HepG2 (cell line): ENCODE measurements around the gene EPB41L2. TPM values are rescaled to one million over a fixed set of nuclear protein-coding genes. Genes with fewer than 3 reads are reported as not detected.

Source experiments
- ATF7-NPFF ChIP-seq: sonication (generic); formaldehyde crosslinking; IDR thresholded peaks from 2 replicates; pipeline ENCODE4 v1.8.1; 2023; ENCODE audit warnings: mild to moderate bottlenecking, low read depth, missing genetic modification reagents, moderate library complexity
- ELF3 ChIP-seq: IDR thresholded peaks from 2 replicates; pipeline ENCODE4 v1.6.1; 2016; ENCODE audit warnings: missing genetic modification reagents, missing compliant biosample characterization
- FOSL1 ChIP-seq: sonication (generic); formaldehyde crosslinking; IDR thresholded peaks from 2 replicates; pipeline ENCODE4 v1.9.0; 2021; ENCODE audit warnings: missing genetic modification reagents, borderline replicate concordance
- GABPB1 ChIP-seq: IDR thresholded peaks from 2 replicates; pipeline ENCODE4 v1.6.1; 2016; ENCODE audit warnings: mild to moderate bottlenecking, missing genetic modification reagents, moderate library complexity, missing compliant biosample characterization
- IRF2 ChIP-seq: IDR thresholded peaks from 2 replicates; pipeline ENCODE4 v1.6.1; 2018; ENCODE audit warnings: missing genetic modification reagents, missing compliant biosample characterization
- MAFK ChIP-seq, 2 experiments: IDR thresholded peaks in 1 of 2; conservative IDR thresholded peaks in 1 of 2; 2 replicates each; pipeline ENCODE4 v1.6.1; 2011; ENCODE audit warnings: improper control_type of control experiment in 2 of 2, low read length in 2 of 2
- MIXL1 ChIP-seq: IDR thresholded peaks from 2 replicates; pipeline ENCODE4 v1.6.1; 2016
- MLLT10 ChIP-seq: sonication (generic); formaldehyde crosslinking; IDR thresholded peaks from 2 replicates; pipeline ENCODE4 v1.4.0; 2020; ENCODE audit warnings: missing genetic modification reagents
- NCOA2 ChIP-seq: sonication (generic); formaldehyde crosslinking; IDR thresholded peaks from 2 replicates; pipeline ENCODE4 v1.8.0; 2022; ENCODE audit warnings: inconsistent platforms
- NRL ChIP-seq: sonication (generic); formaldehyde crosslinking; IDR thresholded peaks from 2 replicates; pipeline ENCODE4 v1.5.0; 2020; ENCODE audit warnings: missing genetic modification reagents, mild to moderate bottlenecking, moderate library complexity, borderline replicate concordance
- SALL2 ChIP-seq: sonication (generic); formaldehyde crosslinking; IDR thresholded peaks from 2 replicates; pipeline ENCODE4 v1.8.1; 2023; ENCODE audit warnings: mild to moderate bottlenecking, missing genetic modification reagents, inconsistent platforms
- SNAPC2 ChIP-seq: sonication (generic); formaldehyde crosslinking; IDR thresholded peaks from 2 replicates; pipeline ENCODE4 v1.8.1; 2022; ENCODE audit warnings: mild to moderate bottlenecking, missing genetic modification reagents
- TAF15 ChIP-seq: fragments of 200-400 bp; formaldehyde crosslinking; IDR thresholded peaks from one replicate; pipeline ENCODE4 v1.6.1; 2018; ENCODE audit warnings: mild to moderate bottlenecking, low read depth, low read length; ENCODE audit not compliant: poor library complexity, severe bottlenecking
- THAP11 ChIP-seq: IDR thresholded peaks from 2 replicates; pipeline ENCODE4 v1.6.1; 2016; ENCODE audit warnings: missing biosample characterization, missing genetic modification reagents
- ZBTB1 ChIP-seq: sonication (generic); formaldehyde crosslinking; IDR thresholded peaks from 2 replicates; pipeline ENCODE4 v1.4.0; 2020; ENCODE audit warnings: missing genetic modification reagents, borderline replicate concordance
- ZNF296 ChIP-seq: sonication (generic); formaldehyde crosslinking; conservative IDR thresholded peaks from 2 replicates; pipeline ENCODE4 v1.5.0; 2020; ENCODE audit warnings: mild to moderate bottlenecking, missing genetic modification reagents
- ZNF33A ChIP-seq: sonication (generic); formaldehyde crosslinking; IDR thresholded peaks from 2 replicates; pipeline ENCODE4 v1.5.1; 2020; ENCODE audit warnings: missing genetic modification reagents, mild to moderate bottlenecking, moderate library complexity, borderline replicate concordance
- ZNF788 ChIP-seq: sonication (generic); formaldehyde crosslinking; IDR thresholded peaks from 2 replicates; pipeline ENCODE4 v1.5.0; 2020; ENCODE audit warnings: mild to moderate bottlenecking, missing genetic modification reagents, borderline replicate concordance
- ZNF841 ChIP-seq: sonication (generic); formaldehyde crosslinking; IDR thresholded peaks from 2 replicates; pipeline ENCODE4 v1.8.1; 2023; ENCODE audit warnings: missing genetic modification reagents, borderline replicate concordance
- ZNF878 ChIP-seq: sonication (generic); formaldehyde crosslinking; IDR thresholded peaks from 2 replicates; pipeline ENCODE4 v1.8.1; 2023; ENCODE audit warnings: mild to moderate bottlenecking, missing genetic modification reagents, moderate library complexity
- polyA plus RNA-seq, 8 experiments: library from polyadenylated mRNA; depleted of rRNA in 3 of 8; stranded (reverse) in 7 of 8; unstranded in 1 of 8; fragments of >200 nt; fragmentation: Illumina TruSeq in 4 of 8; extraction: Trizol in 4 of 8; gene quantifications; 2 replicates each; pipeline versions ENCODE4 v1.2.1 to v1.2.3, GENCODE V29; 2011 to 2016; ENCODE audit warnings: low read depth in 4 of 8, missing spikeins in 1 of 8, mixed read lengths in 1 of 8; ENCODE audit not compliant: insufficient read depth in 1 of 8
- total RNA-seq, 5 experiments: library from RNA; depleted of rRNA; stranded (reverse); fragments of >200 nt; fragmentation: Illumina TruSeq; extraction: Trizol; gene quantifications; 2 replicates each; pipeline ENCODE4 v1.2.3, GENCODE V29; 2016; ENCODE audit warnings: low read depth in 1 of 5
- TF ChIP-seq, protein P1 (sequence below): sonication (generic); formaldehyde crosslinking; IDR thresholded peaks from 2 replicates; pipeline ENCODE4 v1.4.0; 2020; ENCODE audit warnings: mild to moderate bottlenecking, missing genetic modification reagents, borderline replicate concordance

Gene EPB41L2
- total and polyA plus RNA-seq, 2 of the 13 experiments (the other 11 are each of a cell fraction or from before 2014, with no cell fraction given), result 41.7 to 56.4 TPM

DNA sequence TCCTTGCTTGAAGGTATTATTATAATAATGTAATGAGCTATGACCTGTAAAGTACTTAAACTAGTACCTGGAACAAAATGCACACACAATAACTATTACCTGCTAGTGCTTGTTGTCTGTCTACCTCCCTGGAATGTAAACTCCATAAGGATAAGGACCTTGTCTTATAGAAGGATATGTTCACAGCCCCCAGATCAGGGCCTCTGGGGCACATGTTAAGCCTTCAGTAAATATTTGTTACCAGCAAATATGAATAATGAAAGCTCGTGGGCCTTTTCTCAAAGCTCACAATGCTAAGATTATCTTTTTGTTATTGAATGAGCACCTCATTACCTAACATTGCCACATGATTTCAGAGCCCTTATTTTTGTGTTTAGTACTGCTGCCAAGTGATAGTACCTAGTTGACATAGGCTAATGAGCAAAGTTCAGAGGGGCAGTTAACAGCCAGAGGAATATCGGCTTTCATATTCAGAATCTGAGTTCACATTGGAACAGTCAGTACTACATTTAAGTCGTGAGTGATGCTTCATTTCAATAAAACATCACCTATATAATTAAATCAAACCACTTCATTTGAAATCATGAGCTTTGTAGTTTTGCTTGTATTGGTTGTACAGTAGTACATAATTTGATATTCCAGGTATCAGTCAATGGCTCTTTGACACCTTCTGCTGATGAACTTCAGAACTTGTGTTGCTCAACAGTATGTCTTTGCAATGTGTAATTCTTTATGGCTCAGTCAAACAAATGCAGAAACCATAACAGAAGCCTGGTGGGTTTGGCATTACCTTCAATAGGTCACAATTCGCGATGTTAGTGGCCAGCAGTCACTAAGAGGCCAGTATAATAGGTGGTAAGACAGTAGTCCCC is 247.6 kb downstream of the EPB41L2 start (continued):
- TF ChIP-seq SNAPC2 (CRISPR knock-in tag), result peak; percentile 92; the same call in 1 of the 2 replicates
- TF ChIP-seq ZNF33A, result peak; percentile 30; the same call in 1 of the 2 replicates
- TF ChIP-seq IRF2 (CRISPR knock-in tag), result peak; percentile 84
- TF ChIP-seq ZNF788 (CRISPR knock-in tag), result peak; percentile 50; the same call in 1 of the 2 replicates
- peak; percentile 45 for TF ChIP-seq ELF3 (CRISPR knock-in tag)
- no peak for TF ChIP-seq GABPB1 (CRISPR knock-in tag)
- TF ChIP-seq ZNF841 (CRISPR knock-in tag), result 0 out of 2 replicates have a peak, but pooled peaks have one; percentile 57
- no peak for TF ChIP-seq NRL (CRISPR knock-in tag)
- TF ChIP-seq ZNF878 (CRISPR knock-in tag), result 0 out of 2 replicates have a peak, but pooled peaks have one; percentile 72
- TF ChIP-seq NCOA2 (CRISPR knock-in tag), result peak; percentile 98
- peak; percentile 34; the same call in 1 of the 2 replicates for TF ChIP-seq FOSL1 (CRISPR knock-in tag)
- no peak for TF ChIP-seq ZBTB1 (CRISPR knock-in tag)
- TF ChIP-seq SALL2, result peak; percentile 74
- peak; percentile 75 for TF ChIP-seq THAP11 (CRISPR knock-in tag)
- TF ChIP-seq ATF7-NPFF (CRISPR knock-in tag), result peak; percentile 56; the same call in 1 of the 2 replicates
- TF ChIP-seq TAF15, result no peak
- TF ChIP-seq, protein P1, sequence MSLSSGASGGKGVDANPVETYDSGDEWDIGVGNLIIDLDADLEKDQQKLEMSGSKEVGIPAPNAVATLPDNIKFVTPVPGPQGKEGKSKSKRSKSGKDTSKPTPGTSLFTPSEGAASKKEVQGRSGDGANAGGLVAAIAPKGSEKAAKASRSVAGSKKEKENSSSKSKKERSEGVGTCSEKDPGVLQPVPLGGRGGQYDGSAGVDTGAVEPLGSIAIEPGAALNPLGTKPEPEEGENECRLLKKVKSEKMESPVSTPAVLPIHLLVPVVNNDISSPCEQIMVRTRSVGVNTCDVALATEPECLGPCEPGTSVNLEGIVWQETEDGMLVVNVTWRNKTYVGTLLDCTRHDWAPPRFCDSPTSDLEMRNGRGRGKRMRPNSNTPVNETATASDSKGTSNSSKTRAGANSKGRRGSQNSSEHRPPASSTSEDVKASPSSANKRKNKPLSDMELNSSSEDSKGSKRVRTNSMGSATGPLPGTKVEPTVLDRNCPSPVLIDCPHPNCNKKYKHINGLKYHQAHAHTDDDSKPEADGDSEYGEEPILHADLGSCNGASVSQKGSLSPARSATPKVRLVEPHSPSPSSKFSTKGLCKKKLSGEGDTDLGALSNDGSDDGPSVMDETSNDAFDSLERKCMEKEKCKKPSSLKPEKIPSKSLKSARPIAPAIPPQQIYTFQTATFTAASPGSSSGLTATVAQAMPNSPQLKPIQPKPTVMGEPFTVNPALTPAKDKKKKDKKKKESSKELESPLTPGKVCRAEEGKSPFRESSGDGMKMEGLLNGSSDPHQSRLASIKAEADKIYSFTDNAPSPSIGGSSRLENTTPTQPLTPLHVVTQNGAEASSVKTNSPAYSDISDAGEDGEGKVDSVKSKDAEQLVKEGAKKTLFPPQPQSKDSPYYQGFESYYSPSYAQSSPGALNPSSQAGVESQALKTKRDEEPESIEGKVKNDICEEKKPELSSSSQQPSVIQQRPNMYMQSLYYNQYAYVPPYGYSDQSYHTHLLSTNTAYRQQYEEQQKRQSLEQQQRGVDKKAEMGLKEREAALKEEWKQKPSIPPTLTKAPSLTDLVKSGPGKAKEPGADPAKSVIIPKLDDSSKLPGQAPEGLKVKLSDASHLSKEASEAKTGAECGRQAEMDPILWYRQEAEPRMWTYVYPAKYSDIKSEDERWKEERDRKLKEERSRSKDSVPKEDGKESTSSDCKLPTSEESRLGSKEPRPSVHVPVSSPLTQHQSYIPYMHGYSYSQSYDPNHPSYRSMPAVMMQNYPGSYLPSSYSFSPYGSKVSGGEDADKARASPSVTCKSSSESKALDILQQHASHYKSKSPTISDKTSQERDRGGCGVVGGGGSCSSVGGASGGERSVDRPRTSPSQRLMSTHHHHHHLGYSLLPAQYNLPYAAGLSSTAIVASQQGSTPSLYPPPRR (CRISPR knock-in tag), result peak; percentile 98
- peak; percentile 98 for TF ChIP-seq MIXL1 (CRISPR knock-in tag)
- no peak for TF ChIP-seq MLLT10
- TF ChIP-seq ZNF296 (CRISPR knock-in tag), result no peak
- TF ChIP-seq MAFK (conservative IDR thresholded peaks at IDR 0.05 in 1 of 2, IDR thresholded peaks at IDR 0.05 in 1 of 2; ENCODE audit: low read length in 2 of 2), result no peak
